Suprapubic skin (tissue), 4 donors: Measurements from ENCODE around the gene EXOC3. TPM values are rescaled to one million over a fixed set of nuclear protein-coding genes. Genes with fewer than 3 reads are reported as not detected.

Experiments
- DNase-seq, 2 donors: peaks; one replicate each; pipeline ENCODE4 v3.0.0-alpha.2; 2019; ENCODE audit warnings: low spot score in 2 of 2
- H3K27ac ChIP-seq: fragments of 200-600 bp; sonication (generic); one replicate; pipeline ENCODE4 v1.5.1; 2019
- H3K27me3 ChIP-seq: fragments of 200-600 bp; sonication (generic); one replicate; pipeline ENCODE4 v1.5.1; 2019
- H3K36me3 ChIP-seq: fragments of 200-600 bp; sonication (generic); one replicate; pipeline ENCODE4 v1.5.1; 2019
- H3K4me1 ChIP-seq: fragments of 200-600 bp; sonication (generic); one replicate; pipeline ENCODE4 v1.5.1; 2019
- H3K4me3 ChIP-seq: fragments of 200-600 bp; sonication (generic); one replicate; pipeline ENCODE4 v1.5.1; 2019; ENCODE audit warnings: mild to moderate bottlenecking
- H3K9me3 ChIP-seq: fragments of 200-600 bp; sonication (generic); one replicate; pipeline ENCODE4 v1.5.1; 2019
- EP300 ChIP-seq: sonication (generic); formaldehyde crosslinking; IDR thresholded peaks from one replicate; pipeline ENCODE4 v1.6.1; 2017; ENCODE audit warnings: antibody characterized with exemption
- POLR2A ChIP-seq, 2 donors: fragments of 450-650 bp; IDR thresholded peaks; one replicate each; pipeline ENCODE4 v1.6.1; 2017; ENCODE audit warnings: antibody characterized with exemption in 2 of 2, mild to moderate bottlenecking in 2 of 2, moderate library complexity in 2 of 2
- POLR2AphosphoS5 ChIP-seq, 3 donors: sonication (generic); formaldehyde crosslinking; IDR thresholded peaks; one replicate each; pipeline ENCODE4 v1.6.1; 2017; ENCODE audit warnings: antibody characterized with exemption in 3 of 3
- WGBS: methylation state at CpG from one replicate; pipeline ENCODE4 v1.1.5; 2018; 5-methylcytosine and 5-hydroxymethylcytosine counted together
- total RNA-seq, 4 donors: library from RNA; depleted of rRNA; stranded (reverse); fragments of >200 nt; gene quantifications; one replicate each; pipeline ENCODE4 v1.1.0, GENCODE V29; 2016
- TF ChIP-seq, protein P1 (sequence below), 2 donors: fragments of 200-600 bp in 1 of 2; fragments of 450-650 bp in 1 of 2; sonication (generic) in 1 of 2; IDR thresholded peaks; one replicate each; pipeline ENCODE4 v1.5.1; 2016 to 2019; ENCODE audit warnings: antibody characterized with exemption in 2 of 2, mild to moderate bottlenecking in 1 of 2, moderate library complexity in 1 of 2

Gene EXOC3
- total RNA-seq, 4 donors from 2014 or later = 68.9 to 199 (median 83.4) TPM

- DNase-seq = no peak
- 93% methylated on average over 37 of the region's 39 CpGs for WGBS
Measured at GRCh38 chr5:427415-428087, 15.4 kb upstream of the EXOC3 start.

DNA sequence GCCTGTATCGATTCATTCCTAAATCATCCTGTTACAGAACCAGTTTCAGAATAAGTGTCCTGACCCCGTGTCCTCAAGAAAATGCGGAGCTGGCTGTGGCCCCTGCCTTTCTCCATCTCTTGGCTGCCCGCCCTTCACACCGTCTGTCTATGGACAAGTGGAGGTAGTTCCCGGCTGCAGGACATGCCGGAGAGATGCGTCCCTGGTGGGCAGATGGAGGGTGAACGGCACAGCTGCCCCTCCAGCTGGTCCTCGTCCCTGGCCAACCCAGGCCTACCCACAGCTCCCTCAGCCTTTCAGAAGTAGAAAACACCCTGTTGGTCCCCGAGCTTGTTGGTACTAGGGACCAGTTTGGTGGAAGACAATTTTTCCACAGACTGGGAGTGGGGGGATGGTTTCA lies 14.8 kb upstream of the EXOC3 start:
- Histone ChIP-seq H3K27ac (no peak overlapping the region), H3K4me3 (no peak overlapping the region), H3K4me1 (peaks cover 18% of the 10 kb centered on the region), H3K36me3 (no peaks in the 10 kb centered on the region), H3K27me3 (peaks cover 2% of the 10 kb centered on the region), H3K9me3 (no peaks in the 10 kb centered on the region)
- 86% methylated on average over 10 of the region's 11 CpGs for WGBS
- DNase-seq = no peak
- no peak for TF ChIP-seq POLR2A (IDR thresholded peaks at IDR 0.05)
- no peak for TF ChIP-seq EP300
- TF ChIP-seq, protein P1, sequence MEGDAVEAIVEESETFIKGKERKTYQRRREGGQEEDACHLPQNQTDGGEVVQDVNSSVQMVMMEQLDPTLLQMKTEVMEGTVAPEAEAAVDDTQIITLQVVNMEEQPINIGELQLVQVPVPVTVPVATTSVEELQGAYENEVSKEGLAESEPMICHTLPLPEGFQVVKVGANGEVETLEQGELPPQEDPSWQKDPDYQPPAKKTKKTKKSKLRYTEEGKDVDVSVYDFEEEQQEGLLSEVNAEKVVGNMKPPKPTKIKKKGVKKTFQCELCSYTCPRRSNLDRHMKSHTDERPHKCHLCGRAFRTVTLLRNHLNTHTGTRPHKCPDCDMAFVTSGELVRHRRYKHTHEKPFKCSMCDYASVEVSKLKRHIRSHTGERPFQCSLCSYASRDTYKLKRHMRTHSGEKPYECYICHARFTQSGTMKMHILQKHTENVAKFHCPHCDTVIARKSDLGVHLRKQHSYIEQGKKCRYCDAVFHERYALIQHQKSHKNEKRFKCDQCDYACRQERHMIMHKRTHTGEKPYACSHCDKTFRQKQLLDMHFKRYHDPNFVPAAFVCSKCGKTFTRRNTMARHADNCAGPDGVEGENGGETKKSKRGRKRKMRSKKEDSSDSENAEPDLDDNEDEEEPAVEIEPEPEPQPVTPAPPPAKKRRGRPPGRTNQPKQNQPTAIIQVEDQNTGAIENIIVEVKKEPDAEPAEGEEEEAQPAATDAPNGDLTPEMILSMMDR (IDR thresholded peaks at IDR 0.05) = no peak
- TF ChIP-seq POLR2AphosphoS5 (IDR thresholded peaks at IDR 0.05) = no peak

More at GRCh38 chr5:427415-428087, 15.4 kb upstream of the EXOC3 start:
- Histone ChIP-seq H3K4me3 (no peak overlapping the region), H3K27me3 (no peaks in the 10 kb centered on the region), H3K9me3 (no peaks in the 10 kb centered on the region), H3K4me1 (peaks cover 18% of the 10 kb centered on the region), H3K36me3 (no peaks in the 10 kb centered on the region), H3K27ac (no peak overlapping the region)
- TF ChIP-seq, protein P1 (IDR thresholded peaks at IDR 0.05) = no peak
- TF ChIP-seq EP300 = no peak
- no peak for TF ChIP-seq POLR2A (IDR thresholded peaks at IDR 0.05)

GRCh38 chr5:428754-429452 lies 14.1 kb upstream of the EXOC3 start:
- DNase-seq = no peak
- peaks cover 18% of the 10 kb centered on the region for H3K4me1 ChIP-seq
- no peak overlapping the region for H3K4me3 ChIP-seq
- WGBS = 86% methylated on average over 15 of the region's 22 CpGs
- H3K36me3 ChIP-seq = no peaks in the 10 kb centered on the region
- TF ChIP-seq, protein P1 (IDR thresholded peaks at IDR 0.05) = no peak
- TF ChIP-seq POLR2A (IDR thresholded peaks at IDR 0.05) = no peak
- TF ChIP-seq POLR2AphosphoS5 (IDR thresholded peaks at IDR 0.05) = no peak
- TF ChIP-seq EP300 = no peak
- no peaks in the 10 kb centered on the region for H3K9me3 ChIP-seq
- H3K27me3 ChIP-seq = peaks cover 5% of the 10 kb centered on the region
- H3K27ac ChIP-seq = no peak overlapping the region

- no peaks in the 10 kb centered on the region for H3K9me3 ChIP-seq
- H3K27ac ChIP-seq = no peak overlapping the region
- H3K36me3 ChIP-seq = no peaks in the 10 kb centered on the region
- TF ChIP-seq POLR2AphosphoS5 (IDR thresholded peaks at IDR 0.05) (no peak), POLR2A (IDR thresholded peaks at IDR 0.05) (no peak), EP300 (no peak)
- TF ChIP-seq, protein P1 (IDR thresholded peaks at IDR 0.05) = no peak
- no peak for DNase-seq
- WGBS = 47% methylated on average over 21 of the region's 35 CpGs
- H3K4me1 ChIP-seq = peaks cover 18% of the 10 kb centered on the region
- H3K4me3 ChIP-seq = no peak overlapping the region
- H3K27me3 ChIP-seq = peaks cover 5% of the 10 kb centered on the region
Measured at GRCh38 chr5:429453-430188, 13.4 kb upstream of the EXOC3 start.
